Activated CD8-positive, alpha-beta memory T cell treated with anti-CD3 and anti-CD28 coated beads for 36 hours (primary cell): ENCODE data around the gene ZNF12. TPM values are rescaled to one million over a fixed set of nuclear protein-coding genes. Genes with fewer than 3 reads are reported as not detected.
"Not testable (repeated sequence)": the region's sequence is repeated elsewhere in the genome, so short reads cannot be mapped to it uniquely, and the experiment has no call there.

ENCODE experiments used
- CTCF ChIA-PET: fragments of 350-600 bp; sonication (Branson Sonifier 250); formaldehyde crosslinking; loops from one replicate; lab custom pipeline; 2021; ENCODE audit warnings: antibody characterized with exemption; lab: Charles Lee
- POLR2A ChIA-PET: fragments of 350-600 bp; sonication (Branson Sonifier 250); formaldehyde crosslinking; loops from one replicate; lab custom pipeline; 2021; ENCODE audit warnings: antibody characterized with exemption; lab: Charles Lee
- total RNA-seq, 2 experiments: library from RNA; stranded (reverse); gene quantifications; one replicate each; pipeline ENCODE4 v1.2.3, GENCODE V29; 2021

Gene ZNF12
- total RNA-seq, 2 experiments from 2014 or later = 19.0 to 19.9 TPM

DNA sequence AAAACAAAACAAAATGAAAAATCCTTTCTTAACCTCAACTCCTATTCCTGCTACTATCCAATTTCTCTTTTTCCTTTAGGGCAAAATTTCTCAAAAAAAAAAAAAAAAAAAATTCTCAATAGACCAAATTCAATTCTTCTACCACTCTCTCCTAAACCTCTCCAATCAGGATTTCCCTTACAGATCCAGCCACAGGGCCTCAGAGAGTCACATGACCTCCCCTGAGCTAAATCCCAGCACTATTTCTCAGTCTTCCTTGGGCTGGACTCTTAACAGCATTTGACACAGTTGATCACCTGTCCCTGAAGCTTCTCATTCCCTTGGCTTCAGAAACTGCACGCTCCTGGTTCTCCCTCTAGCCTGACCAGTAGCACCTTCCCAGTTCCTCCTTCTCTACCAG lies 4.9 kb downstream of the ZNF12 start:
- POLR2A ChIA-PET = no interaction called here
- CTCF ChIA-PET = interaction anchor here (0.7 kb wide), 1 partner anchor 1872 kb away, joined by 4 read pairs; no protein-coding TSS in a partner anchor

DNA sequence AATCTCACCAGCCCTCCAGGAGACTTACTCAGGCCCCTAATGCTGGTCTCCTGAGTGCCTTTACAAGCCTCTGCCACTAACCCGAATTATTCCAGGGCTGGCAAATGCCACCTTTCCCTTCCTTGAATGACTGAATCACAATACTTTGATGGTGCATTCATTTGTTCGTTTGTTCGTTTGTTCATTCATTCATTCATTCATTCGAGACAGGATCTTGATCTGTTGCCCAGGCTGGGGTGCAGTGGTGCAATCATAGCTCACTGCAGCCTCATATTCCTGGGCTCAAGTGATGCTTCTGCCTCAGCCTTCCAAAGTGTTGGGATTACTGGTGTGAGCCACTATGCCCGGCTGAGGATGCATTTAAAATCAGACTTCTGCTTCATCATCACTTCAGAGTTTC lies 6.0 kb downstream of the ZNF12 start:
- POLR2A ChIA-PET = no interaction called here
- CTCF ChIA-PET = no interaction called here

DNA sequence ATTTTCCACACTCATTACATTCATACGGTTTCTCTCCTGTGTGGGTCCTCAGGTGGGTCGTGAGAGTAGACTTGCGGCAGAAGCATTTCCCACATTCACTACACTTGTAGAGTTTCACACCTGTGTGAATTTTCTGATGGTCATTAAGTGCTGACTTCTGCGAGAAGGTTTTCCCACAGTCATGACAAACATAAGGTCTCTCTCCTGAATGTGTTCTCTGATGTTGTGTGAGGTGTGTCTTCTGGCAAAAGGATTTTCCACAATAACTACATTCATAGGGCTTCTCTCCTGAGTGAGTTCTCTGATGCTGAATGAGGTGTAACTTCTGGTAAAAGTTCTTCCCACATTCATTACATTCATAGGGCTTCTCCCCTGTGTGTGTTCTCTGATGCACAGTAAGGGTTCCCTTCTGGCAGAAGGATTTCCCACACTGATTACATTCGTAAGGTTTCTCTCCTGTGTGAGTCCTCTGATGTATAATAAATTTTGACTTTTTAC lies 15.1 kb downstream of the ZNF12 start:
- ChIA-PET POLR2A (no interaction called here), CTCF (no interaction called here)

DNA sequence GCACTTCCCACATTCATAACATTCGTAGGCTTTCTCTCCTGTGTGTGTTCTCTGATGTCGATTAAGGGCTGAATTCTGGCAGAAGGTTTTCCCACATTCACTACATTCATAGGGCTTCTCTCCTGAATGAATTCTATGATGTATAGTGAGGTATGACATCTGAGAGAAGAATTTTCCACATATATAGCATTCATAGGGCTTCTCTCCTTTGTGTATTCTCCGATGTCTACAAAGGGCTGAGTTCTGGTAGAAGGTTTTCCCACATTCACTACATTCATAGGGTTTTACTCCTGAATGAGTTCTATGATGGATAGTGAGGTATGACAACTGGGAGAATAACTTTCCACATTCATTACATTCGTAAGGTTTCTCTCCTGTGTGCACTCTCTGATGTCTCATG lies 15.6 kb downstream of the ZNF12 start:
- POLR2A ChIA-PET = no interaction called here
- CTCF ChIA-PET = no interaction called here

DNA sequence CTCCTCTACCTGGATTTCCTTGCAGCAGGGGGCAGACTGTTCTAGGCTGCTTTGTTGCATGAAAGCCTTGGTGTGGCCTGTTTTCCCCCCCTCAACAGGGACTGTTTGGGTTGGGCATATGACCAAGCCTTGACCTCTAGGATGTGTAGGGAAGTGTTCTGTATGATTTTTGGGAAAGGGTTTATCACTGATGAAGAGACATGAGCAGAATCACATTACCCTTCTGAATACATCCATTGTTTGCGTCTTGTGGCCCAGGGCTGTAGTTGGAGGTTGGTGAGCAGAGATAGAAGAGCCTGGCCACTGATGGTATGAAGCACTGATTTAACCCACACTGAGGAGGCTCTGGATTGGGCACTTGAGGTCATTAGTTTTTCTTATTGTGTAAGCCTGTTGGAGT lies 26.6 kb downstream of the ZNF12 start:
- ChIA-PET POLR2A (no interaction called here), CTCF (interaction anchor here (0.6 kb wide), 1 partner anchor 23 kb away, joined by 3 read pairs; no protein-coding TSS in a partner anchor)

DNA sequence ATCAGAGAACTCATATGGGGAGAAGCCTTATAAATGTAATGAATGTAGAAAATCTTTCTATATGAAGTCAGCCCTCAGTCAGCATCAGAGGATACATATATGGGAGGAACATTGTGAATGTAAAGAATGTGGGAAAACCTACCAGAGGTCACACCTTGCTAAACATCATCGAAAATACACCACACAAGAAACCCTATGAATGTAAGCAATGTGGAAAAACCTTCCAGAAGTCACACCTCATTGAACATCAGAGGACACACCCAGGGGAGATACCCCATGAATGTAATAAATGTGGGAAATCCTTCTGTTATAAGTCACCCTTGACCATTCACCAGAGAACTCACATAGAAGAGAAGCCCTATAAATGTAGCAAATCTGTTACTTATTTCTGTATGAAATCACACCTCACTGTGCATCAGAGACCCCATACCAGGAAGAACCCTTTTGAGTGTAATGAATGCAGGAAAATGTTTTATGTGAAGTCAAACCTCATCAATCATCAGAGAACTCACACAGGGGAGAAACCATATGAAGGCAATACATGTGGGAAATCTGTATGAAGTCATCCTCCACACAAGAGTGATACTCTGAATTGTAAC lies 30.8 kb downstream of the ZNF12 start:
- ChIA-PET CTCF (no interaction called here), POLR2A (no interaction called here)

DNA sequence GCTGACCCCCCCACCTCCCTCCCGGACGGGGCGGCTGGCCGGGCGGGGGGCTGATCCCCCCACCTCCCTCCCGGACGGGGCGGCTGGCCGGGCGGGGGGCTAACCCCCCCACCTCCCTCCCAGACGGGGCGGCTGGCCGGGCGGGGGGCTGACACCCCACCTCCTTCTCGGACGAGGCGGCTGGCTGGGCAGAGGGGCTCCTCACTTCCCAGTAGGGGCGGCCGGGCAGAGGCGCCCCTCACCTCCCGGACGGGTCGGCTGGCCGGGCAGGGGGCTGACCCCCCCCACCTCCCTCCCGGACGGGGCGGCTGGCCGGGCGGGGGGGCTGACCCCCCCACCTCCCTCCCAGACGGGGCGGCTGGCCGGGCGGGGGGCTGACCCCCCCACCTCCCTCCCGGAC lies 35.9 kb downstream of the ZNF12 start:
- POLR2A ChIA-PET, CTCF ChIA-PET: not testable (repeated sequence)

DNA sequence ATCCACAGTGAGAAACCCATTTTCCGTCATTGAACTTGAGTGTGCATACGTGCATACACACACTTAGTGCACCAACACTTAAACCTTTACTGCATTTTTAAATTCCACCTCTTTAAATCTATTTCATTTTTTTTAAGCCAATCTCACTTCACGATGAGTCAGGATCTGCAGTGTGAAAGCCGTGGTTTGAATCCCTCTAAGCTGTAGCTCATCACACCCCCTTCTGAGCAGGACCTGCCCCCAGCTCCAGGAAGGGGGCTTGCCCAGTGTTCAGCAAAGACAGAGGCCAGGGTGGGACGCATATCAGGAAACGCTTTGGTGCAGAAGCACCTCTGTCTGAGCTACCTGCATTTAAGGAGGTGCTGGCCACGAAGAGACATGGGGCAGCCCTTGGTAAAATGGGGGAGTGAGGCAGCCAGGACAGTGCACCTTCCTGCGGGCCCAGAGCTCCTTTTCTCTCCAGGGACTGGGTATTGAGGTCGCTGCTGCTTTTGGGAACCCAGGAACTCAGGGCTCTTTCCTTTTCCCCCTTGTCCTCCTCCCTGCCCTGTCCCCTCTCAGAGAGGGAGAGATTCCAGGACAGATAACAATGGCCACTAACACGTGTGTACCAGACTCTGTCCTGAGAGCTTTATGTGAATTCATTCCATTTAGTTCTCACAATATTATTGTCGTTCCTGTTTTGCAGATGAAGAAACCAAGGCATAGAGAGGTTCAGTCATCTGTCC lies 48.0 kb downstream of the ZNF12 start:
- CTCF ChIA-PET = interaction anchor here (0.5 kb wide), 1 partner anchor 1506 kb away, joined by 3 read pairs; no protein-coding TSS in a partner anchor
- POLR2A ChIA-PET = no interaction called here

DNA sequence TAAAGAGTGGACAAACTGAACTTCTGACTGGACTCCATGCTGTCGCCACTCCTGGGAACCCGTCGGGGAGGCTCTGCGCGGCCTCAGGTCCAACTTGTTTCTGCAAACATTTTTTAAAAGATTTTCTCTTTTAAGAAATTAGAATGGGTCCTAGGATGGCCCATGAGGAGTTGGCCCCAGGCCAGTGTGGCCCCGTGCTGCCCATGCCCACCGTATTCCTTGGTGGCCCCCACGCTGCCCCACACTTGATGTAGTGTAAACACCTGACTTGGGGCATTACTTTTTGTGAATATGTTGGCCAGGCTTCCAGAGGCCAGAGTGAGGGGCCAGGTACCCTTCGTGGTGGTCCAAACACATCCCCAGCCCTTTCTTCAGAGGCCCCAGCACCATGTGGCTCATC lies 50.3 kb downstream of the ZNF12 start:
- CTCF ChIA-PET = interaction anchor here (0.7 kb wide), 1 partner anchor 24 kb away, joined by 3 read pairs; no protein-coding TSS in a partner anchor
- POLR2A ChIA-PET = no interaction called here

DNA sequence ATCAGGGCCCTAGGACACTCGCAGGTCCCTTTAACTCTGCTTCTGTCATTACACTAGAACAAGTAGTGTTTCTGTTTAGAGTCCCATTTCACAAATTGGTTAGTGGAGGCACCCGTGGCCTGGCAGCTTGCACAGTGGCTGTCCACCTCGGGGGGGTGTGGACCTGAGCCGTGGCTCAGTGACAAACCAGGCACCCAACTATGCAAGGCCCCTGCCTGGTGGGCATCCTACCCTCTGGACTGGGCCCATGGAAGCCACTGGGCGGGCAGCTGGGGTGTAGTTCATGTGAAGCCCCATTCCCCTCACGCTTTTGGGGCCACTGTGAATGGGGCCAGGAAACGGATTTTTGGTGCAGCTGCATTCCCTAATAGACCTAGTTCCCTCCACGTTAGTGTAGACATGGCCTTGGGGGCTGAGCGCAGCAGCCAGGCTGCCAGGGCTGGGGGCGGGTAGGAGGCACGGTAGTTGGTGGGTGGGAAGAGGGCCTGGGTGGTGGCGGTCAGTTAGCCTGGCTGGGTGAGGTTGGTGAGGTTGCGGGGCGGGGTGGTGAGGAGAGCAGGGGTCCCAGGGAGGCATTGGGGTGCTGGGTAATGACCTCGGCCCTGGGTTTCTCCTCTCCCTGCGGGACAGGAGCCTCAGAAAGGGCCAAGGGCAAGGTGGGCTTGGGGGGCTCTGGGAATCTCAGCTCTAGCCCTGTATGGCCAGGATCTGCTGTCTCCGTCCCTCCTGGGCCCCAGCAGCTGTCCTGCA lies 50.9 kb downstream of the ZNF12 start:
- ChIA-PET POLR2A (no interaction called here), CTCF (no interaction called here)

DNA sequence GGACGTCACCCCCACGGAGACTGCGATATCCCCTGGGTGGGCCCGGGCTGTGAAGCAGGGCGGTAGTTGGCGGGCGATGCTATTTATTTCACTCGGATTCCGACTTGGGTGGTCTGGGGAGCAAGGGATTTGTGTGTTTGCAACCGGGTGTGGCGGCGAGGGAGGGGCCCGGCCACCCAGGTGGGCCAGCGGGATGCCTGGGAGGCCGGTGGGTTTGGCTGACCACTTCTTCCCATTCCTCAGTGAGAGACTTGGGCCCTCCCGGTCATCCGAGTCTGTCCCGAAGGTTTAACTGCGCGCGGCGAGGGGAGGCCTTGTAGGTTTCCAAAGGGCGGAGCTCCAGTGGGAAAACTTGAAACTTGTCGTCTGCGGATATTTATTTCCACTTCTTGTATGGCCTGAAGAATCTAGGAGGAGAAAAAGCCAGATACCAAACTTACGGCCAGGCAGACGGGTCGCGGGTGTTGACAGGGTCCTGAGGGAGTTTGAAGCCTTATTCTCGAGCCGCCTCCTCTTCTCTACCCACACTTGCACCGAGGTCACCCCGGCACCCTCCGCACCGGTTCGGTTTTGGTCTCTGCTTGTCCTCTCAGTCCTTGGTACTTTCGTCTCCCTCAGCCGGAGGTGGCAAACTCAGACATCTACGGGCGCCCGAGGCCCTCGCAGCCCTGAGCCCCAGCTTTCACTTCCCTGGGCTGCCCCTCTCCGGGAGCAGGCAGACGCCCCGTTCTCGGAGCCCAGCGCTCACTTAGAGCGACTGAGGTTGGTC lies 51.7 kb downstream of the ZNF12 start:
- ChIA-PET CTCF (no interaction called here), POLR2A (no interaction called here)

DNA sequence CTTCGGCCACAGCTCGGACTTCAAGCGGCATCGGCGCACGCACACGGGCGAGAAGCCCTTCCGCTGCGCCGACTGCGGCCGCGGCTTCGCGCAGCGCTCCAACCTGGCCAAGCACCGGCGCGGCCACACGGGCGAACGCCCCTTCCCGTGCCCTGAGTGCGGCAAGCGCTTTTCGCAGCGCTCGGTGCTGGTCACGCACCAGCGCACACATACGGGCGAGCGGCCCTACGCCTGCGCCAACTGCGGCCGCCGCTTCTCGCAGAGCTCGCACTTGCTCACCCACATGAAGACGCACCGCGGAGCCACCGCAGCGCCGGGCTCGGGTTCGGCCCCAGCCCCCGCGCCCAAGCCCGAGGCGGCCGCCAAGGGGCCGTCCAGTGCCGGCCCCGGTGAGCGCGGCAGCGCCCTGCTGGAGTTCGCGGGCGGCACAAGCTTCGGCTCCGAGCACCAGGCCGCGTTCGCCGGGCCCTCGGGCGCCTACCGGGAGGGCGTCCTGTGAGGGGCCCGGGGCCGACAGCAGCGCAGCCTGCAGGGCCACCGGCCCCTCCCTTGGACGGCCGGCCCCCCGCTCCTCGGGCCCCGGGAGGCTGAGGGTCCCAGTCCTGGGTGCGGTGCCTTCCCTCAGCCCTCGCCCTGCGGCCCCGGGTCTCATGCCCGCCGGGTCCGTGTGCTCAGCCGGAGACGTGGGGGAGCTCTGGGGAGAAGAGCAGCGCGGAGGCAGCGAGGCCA lies 52.5 kb downstream of the ZNF12 start:
- ChIA-PET CTCF (no interaction called here), POLR2A (no interaction called here)

DNA sequence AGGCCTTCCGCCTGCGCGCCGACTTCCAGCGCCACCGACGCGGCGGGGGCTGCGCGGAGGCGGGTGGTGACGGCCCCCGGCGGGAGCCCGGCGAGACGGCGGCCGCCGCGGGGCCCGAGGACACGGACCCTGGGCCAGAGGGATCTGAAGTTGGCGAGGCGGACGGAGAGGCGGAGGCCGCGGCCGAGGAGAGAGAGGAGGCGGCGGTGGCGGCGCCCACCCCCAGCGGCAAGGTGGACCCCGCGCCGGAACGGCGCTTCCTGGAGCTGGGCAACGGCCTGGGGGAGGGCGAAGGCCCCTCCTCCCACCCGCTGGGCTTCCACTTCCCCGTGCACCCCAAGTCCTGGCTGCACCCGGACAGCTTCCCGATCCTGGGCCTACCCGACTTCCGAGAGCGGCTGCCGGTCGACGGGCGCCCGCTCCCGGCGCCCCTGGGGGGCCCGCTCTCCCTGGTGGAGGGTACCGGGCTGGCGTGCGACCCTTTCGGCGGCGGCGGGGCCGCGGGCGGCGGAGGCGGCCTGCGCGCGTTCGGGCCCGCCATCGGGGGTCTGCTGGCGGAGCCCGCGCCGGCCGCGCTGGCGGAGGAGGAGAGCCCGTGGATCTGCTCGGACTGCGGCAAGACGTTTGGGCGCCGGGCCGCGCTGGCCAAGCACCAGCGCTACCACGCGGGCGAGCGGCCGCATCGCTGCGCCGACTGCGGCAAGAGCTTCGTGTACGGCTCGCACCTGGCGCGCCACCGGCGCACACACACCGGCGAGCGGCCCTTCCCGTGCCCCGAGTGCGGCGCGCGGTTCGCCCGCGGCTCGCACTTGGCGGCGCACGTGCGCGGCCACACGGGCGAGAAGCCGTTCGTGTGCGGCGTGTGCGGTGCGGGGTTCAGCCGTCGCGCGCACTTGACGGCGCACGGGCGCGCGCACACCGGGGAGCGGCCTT lies 53.4 kb downstream of the ZNF12 start:
- CTCF ChIA-PET = interaction anchor here (0.6 kb wide), 1 partner anchor 68 kb away, joined by 4 read pairs; no protein-coding TSS in a partner anchor

DNA sequence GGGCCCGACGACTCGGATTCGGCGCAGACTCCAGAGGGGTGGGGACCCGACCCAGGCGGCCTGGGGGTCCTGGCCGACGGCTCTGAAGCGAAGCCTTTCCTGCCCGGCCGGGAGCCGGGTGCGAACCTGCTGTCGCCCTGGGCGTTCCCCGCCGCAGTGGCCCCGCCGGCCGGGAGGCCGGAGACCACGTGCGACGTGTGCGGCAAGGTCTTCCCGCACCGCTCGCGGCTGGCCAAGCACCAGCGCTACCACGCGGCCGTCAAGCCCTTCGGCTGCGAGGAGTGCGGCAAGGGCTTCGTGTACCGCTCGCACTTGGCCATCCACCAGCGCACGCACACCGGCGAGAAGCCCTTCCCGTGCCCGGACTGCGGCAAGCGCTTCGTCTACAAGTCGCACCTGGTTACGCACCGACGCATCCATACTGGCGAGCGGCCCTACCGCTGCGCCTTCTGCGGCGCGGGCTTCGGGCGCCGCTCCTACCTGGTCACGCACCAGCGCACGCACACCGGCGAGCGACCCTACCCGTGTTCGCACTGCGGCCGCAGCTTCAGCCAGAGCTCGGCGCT lies 54.2 kb downstream of the ZNF12 start:
- CTCF ChIA-PET = interaction anchor here (0.6 kb wide), 1 partner anchor 69 kb away, joined by 4 read pairs; no protein-coding TSS in a partner anchor
- POLR2A ChIA-PET = no interaction called here

More for the DNA sequence above, 53.4 kb downstream of the ZNF12 start:
- POLR2A ChIA-PET = no interaction called here

DNA sequence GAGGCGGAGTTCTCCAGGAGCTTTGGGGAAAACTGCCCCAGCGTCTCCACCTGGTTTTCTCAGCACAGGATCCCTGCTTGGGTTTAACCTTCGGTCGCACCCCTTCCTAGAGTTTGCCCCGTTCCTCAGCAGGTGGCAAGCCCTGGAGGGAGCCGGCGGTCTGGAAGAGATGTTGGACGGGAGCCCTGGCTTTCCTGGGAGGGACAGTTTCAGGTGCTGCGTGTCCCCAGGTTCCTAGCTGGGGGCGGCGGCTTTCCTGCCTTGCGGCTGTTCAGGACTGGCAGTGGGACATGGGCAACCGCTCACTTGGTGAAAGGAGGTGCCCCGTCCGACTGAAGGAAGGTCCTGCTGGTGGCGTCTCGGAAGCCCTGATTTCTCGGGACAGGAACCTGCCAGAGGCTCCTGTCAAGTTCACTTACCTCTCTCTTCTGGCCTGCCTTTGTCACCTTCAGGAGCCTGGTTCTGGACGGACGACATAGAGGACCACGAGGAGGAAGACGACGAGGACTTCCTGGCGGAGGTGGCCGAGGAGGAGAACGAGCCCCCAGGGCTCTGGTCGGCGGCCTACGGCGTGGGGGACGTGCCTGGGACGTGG lies 54.8 kb downstream of the ZNF12 start:
- ChIA-PET POLR2A (no interaction called here), CTCF (no interaction called here)

DNA sequence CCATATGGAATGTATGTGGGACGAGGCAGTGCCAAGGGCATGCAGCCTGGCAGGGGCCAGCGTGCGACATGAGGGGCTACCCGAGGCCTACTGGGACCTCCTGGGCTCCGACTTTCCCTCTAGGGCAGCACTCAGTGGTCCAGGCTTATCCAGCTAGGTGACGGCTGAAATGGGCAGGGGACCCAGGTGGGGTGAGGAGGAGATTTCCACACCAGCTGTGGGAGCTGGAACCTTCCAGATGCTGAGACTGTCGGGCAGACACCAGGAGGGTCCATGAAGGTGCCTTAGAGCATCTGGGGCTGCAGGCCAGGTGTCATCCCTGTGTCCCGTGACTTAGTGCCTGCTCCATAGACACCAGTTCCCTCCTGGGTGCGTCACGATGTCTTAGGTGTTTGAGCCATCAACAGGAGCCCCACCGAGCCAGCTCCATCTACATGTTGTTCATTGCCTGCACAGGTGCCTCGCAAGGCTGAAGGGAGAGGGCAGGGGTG lies 56.2 kb downstream of the ZNF12 start:
- CTCF ChIA-PET = interaction anchor here (0.6 kb wide), 1 partner anchor 52 kb away, joined by 3 read pairs; no protein-coding TSS in a partner anchor
- POLR2A ChIA-PET = no interaction called here

DNA sequence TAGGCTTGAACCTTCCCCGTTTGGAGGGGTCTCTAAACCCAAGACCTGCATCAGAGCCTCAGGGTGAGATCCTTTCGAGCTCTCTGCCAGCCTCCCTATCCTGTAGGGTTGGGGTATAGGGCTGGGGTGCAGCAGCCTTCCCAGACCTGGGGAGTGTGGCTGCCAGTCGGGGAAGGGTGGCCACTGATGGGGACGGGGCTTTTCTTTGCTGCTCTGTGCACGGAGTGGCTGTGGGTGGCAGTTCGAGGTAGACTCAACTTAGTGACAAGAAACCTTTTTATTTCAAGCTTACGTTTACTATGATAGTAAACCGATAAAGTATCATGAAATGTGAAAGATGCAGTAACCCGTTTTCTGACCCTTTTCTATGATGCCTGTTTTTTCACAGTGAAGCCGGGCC lies 56.7 kb downstream of the ZNF12 start:
- POLR2A ChIA-PET = no interaction called here
- CTCF ChIA-PET = no interaction called here
